HL-60 (cell line): Measurements from ENCODE around the gene HSPA12B.

Source experiments
- DNase-seq, 2 experiments: peaks; one replicate each; pipeline ENCODE4 v3.0.0-alpha.2; 2010 to 2020; ENCODE audit warnings: low read depth in 1 of 2, low spot score in 1 of 2
- H3K27ac ChIP-seq: fragments of 250-450 bp; sonication (Bioruptor Pico); replicated peaks from 2 replicates; pipeline ENCODE4 v1.5.1; 2020; ENCODE audit warnings: mild to moderate bottlenecking, moderate library complexity
- H3K27me3 ChIP-seq: fragments of 250-450 bp; sonication (Bioruptor Pico); 2 replicates; pipeline ENCODE4 v1.5.1; 2021; ENCODE audit warnings: mild to moderate bottlenecking, moderate library complexity; ENCODE audit not compliant: insufficient read depth, poor library complexity, severe bottlenecking
- H3K4me3 ChIP-seq: replicated peaks from 2 replicates; pipeline ENCODE4 v1.5.1; 2011; ENCODE audit warnings: mild to moderate bottlenecking, control low read depth, low read length; ENCODE audit not compliant: insufficient read depth
- GABPA ChIP-seq: IDR thresholded peaks from 2 replicates; pipeline ENCODE4 v1.6.1; 2012; ENCODE audit warnings: low read depth
- POLR2AphosphoS5 ChIP-seq: IDR thresholded peaks from 2 replicates; pipeline ENCODE4 v1.6.1; 2012; ENCODE audit warnings: low read depth
- REST ChIP-seq: IDR thresholded peaks from 2 replicates; pipeline ENCODE4 v1.6.1; 2012; ENCODE audit warnings: low read depth; ENCODE audit not compliant: insufficient replicate concordance
- SPI1 ChIP-seq: IDR thresholded peaks from 2 replicates; pipeline ENCODE4 v1.6.1; 2012; ENCODE audit warnings: low read depth, mild to moderate bottlenecking, borderline replicate concordance
- TF ChIP-seq, protein P1 (sequence below): IDR thresholded peaks from one replicate; pipeline ENCODE4 v1.5.1; 2011; ENCODE audit warnings: low read length, control low read depth, inconsistent platforms; ENCODE audit not compliant: insufficient read depth

HSPA12B gene

DNA sequence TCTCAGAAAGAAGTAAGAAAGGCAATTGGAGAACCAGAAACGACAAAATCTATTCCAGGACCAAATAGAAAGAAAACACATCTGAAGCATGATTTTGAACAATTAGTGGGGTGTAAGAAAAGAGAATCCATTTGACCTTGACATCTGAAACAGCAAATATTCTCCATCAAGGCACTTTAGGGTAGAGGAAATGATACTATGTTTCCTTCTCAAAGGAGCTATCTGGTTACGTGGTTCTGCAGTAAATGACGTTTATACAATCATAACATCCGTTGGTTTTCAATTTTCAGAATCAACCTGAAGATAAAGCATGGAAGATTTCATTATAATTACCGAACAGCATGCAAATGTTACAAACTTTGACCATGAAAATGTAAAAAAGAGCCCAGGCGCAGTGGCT is 11.9 kb upstream of the HSPA12B start:
- H3K27ac ChIP-seq, result no peak overlapping the region
- no peak for TF ChIP-seq POLR2AphosphoS5
- no peak for TF ChIP-seq SPI1
- TF ChIP-seq REST, result no peak
- TF ChIP-seq, protein P1, sequence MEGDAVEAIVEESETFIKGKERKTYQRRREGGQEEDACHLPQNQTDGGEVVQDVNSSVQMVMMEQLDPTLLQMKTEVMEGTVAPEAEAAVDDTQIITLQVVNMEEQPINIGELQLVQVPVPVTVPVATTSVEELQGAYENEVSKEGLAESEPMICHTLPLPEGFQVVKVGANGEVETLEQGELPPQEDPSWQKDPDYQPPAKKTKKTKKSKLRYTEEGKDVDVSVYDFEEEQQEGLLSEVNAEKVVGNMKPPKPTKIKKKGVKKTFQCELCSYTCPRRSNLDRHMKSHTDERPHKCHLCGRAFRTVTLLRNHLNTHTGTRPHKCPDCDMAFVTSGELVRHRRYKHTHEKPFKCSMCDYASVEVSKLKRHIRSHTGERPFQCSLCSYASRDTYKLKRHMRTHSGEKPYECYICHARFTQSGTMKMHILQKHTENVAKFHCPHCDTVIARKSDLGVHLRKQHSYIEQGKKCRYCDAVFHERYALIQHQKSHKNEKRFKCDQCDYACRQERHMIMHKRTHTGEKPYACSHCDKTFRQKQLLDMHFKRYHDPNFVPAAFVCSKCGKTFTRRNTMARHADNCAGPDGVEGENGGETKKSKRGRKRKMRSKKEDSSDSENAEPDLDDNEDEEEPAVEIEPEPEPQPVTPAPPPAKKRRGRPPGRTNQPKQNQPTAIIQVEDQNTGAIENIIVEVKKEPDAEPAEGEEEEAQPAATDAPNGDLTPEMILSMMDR, result no peak
- TF ChIP-seq GABPA, result no peak
- no peaks in the 10 kb centered on the region for H3K27me3 ChIP-seq
- no peak for DNase-seq
- no peak overlapping the region for H3K4me3 ChIP-seq

DNA sequence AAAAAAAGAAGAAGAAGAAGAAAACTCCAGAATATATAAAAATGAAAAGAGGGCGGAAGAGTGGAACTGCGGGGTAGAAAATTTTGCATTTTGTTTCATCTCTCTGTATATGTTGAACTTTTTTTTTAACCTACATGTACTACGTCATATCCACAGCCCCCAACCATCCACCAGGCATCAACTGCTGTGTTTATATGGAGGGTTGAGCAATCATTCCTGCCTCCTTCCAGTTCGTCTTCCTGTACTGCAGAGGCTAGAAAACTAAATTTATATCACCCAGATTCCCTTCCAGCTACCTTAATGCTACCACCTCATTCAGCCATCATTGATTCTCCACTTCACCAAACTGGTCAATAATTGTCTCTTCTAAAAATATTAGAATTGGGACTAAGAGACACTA is 10.6 kb upstream of the HSPA12B start:
- no peak for DNase-seq
- Histone ChIP-seq H3K4me3 (no peak overlapping the region), H3K27ac (no peak overlapping the region), H3K27me3 (peaks cover under 1% of the 10 kb centered on the region)
- no peak for TF ChIP-seq GABPA
- no peak for TF ChIP-seq SPI1

DNA sequence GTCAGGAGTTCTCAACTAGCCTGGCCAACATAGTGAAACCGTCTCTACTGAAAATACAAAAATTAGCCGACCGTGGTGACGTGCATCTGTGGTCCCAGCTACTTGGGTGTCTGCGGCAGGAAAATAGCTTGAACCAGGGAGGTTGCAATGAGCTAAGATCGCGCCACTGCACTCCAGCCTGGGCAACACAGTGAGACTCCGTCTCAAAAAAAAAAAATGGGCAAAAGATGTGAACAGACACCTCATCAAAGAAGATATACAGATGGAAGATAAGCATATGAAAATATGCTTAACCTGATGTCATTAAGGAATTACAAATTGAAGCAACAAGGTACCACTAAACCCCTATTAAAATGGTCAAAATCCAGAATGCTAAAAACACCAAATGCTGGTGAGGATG is 9.2 kb upstream of the HSPA12B start:
- H3K27ac ChIP-seq, result no peak overlapping the region
- TF ChIP-seq, protein P1, result no peak
- TF ChIP-seq SPI1, result no peak
- no peak for TF ChIP-seq POLR2AphosphoS5
- no peak for TF ChIP-seq GABPA
- TF ChIP-seq REST, result no peak
- DNase-seq, result no peak

GRCh38 chr20:3724356-3724755 is 8.1 kb upstream of the HSPA12B start:
- Histone ChIP-seq H3K4me3 (no peak overlapping the region), H3K27ac (no peak overlapping the region), H3K27me3 (peaks cover 3% of the 10 kb centered on the region)
- DNase-seq, result no peak
- TF ChIP-seq POLR2AphosphoS5 (no peak), SPI1 (no peak), GABPA (no peak), REST (no peak)
- TF ChIP-seq, protein P1, result no peak

More for the DNA sequence above, 9.2 kb upstream of the HSPA12B start:
- peaks cover 3% of the 10 kb centered on the region for H3K27me3 ChIP-seq
- no peak overlapping the region for H3K4me3 ChIP-seq
